Activated T-cell treated with anti-CD3 and anti-CD28 coated beads, Interleukin-2, amount 50 U/mL, for 24 hours (primary cell): ENCODE data around the gene INPP4A.
"Not testable (repeated sequence)": the region's sequence is repeated elsewhere in the genome, so short reads cannot be mapped to it uniquely, and the experiment has no call there.

Experiments used
- DNase-seq: peaks from one replicate; pipeline ENCODE4 v3.0.0-alpha.2; 2020
- H3K27ac Mint-ChIP-seq: 2 replicates; pipeline ENCODE4 v1.8.0; 2020; ENCODE audit warnings: mild to moderate bottlenecking, mixed read lengths
- H3K27me3 Mint-ChIP-seq: 2 replicates; pipeline ENCODE4 v1.8.0; 2020; ENCODE audit warnings: mixed read lengths
- H3K36me3 Mint-ChIP-seq: 2 replicates; pipeline ENCODE4 v1.8.0; 2020; ENCODE audit warnings: low read depth, mixed read lengths
- H3K4me1 Mint-ChIP-seq: 2 replicates; pipeline ENCODE4 v1.8.0; 2020; ENCODE audit warnings: low read depth, mixed read lengths
- H3K4me3 Mint-ChIP-seq: 2 replicates; pipeline ENCODE4 v1.8.0; 2020; ENCODE audit warnings: mild to moderate bottlenecking, moderate library complexity, mixed read lengths
- H3K9me3 Mint-ChIP-seq: 2 replicates; pipeline ENCODE4 v1.8.0; 2020; ENCODE audit warnings: mixed read lengths

INPP4A gene

GRCh38 chr2:98444436-98445176 is at the start of gene INPP4A:
TSS of gene INPP4A (plus strand) at chr2:98444858. CDS start at chr2:98520049, 75,191 bp downstream.
- DNase-seq = peak; percentile 89

GRCh38 chr2:98395977-98396376 is 48.7 kb upstream of the INPP4A start:
- no peaks in the 10 kb centered on the region for H3K4me1 Mint-ChIP-seq
- DNase-seq = no peak
- no peaks in the 10 kb centered on the region for H3K36me3 Mint-ChIP-seq
- no peak overlapping the region for H3K4me3 Mint-ChIP-seq
- no peak overlapping the region for H3K27ac Mint-ChIP-seq
- H3K27me3 Mint-ChIP-seq = peaks cover 18% of the 10 kb centered on the region
- H3K9me3 Mint-ChIP-seq = no peaks in the 10 kb centered on the region

More at GRCh38 chr2:98444436-98445176, at the start of gene INPP4A:
- peaks cover 3% of the 10 kb centered on the region for H3K9me3 Mint-ChIP-seq
- H3K36me3 Mint-ChIP-seq = peaks cover 10% of the 10 kb centered on the region
- peaks cover 50% of the 10 kb centered on the region for H3K4me1 Mint-ChIP-seq
- H3K27me3 Mint-ChIP-seq = no peaks in the 10 kb centered on the region
- H3K27ac Mint-ChIP-seq = peak within 1 kb of the TSS; percentile 91
- peak within 1 kb of the TSS; percentile 90 for H3K4me3 Mint-ChIP-seq

- no peaks in the 10 kb centered on the region for H3K9me3 Mint-ChIP-seq
- peaks cover 21% of the 10 kb centered on the region for H3K27me3 Mint-ChIP-seq
- no peaks in the 10 kb centered on the region for H3K4me1 Mint-ChIP-seq
- H3K4me3 Mint-ChIP-seq = no peak overlapping the region
- DNase-seq = no peak
- H3K27ac Mint-ChIP-seq = no peak overlapping the region
- no peaks in the 10 kb centered on the region for H3K36me3 Mint-ChIP-seq
These were observed 47.8 kb upstream of the INPP4A start for GRCh38 chr2:98396745-98397355.

GRCh38 chr2:98399140-98399539 is 45.5 kb upstream of the INPP4A start:
- peaks cover 24% of the 10 kb centered on the region for H3K27me3 Mint-ChIP-seq
- no peak overlapping the region for H3K4me3 Mint-ChIP-seq
- no peaks in the 10 kb centered on the region for H3K36me3 Mint-ChIP-seq
- no peak for DNase-seq
- no peaks in the 10 kb centered on the region for H3K4me1 Mint-ChIP-seq
- no peaks in the 10 kb centered on the region for H3K9me3 Mint-ChIP-seq
- H3K27ac Mint-ChIP-seq = no peak overlapping the region

GRCh38 chr2:98403878-98404277 is 40.8 kb upstream of the INPP4A start:
- no peak overlapping the region for H3K4me3 Mint-ChIP-seq
- H3K9me3 Mint-ChIP-seq = no peaks in the 10 kb centered on the region
- no peak overlapping the region for H3K27ac Mint-ChIP-seq
- peaks cover 12% of the 10 kb centered on the region for H3K27me3 Mint-ChIP-seq
- no peaks in the 10 kb centered on the region for H3K36me3 Mint-ChIP-seq
- no peaks in the 10 kb centered on the region for H3K4me1 Mint-ChIP-seq
- no peak for DNase-seq

- no peaks in the 10 kb centered on the region for H3K36me3 Mint-ChIP-seq
- H3K27me3 Mint-ChIP-seq = peaks cover 7% of the 10 kb centered on the region
- no peak overlapping the region for H3K27ac Mint-ChIP-seq
- H3K4me1 Mint-ChIP-seq = no peaks in the 10 kb centered on the region
- no peak for DNase-seq
- H3K9me3 Mint-ChIP-seq = no peaks in the 10 kb centered on the region
- H3K4me3 Mint-ChIP-seq = no peak overlapping the region
These were observed 40.0 kb upstream of the INPP4A start for GRCh38 chr2:98404556-98405250.

GRCh38 chr2:98405301-98405700 is 39.4 kb upstream of the INPP4A start:
- no peaks in the 10 kb centered on the region for H3K9me3 Mint-ChIP-seq

GRCh38 chr2:98408155-98408554 is 36.5 kb upstream of the INPP4A start:
- Mint-ChIP-seq H3K27ac (no peak overlapping the region), H3K4me1 (peaks cover 6% of the 10 kb centered on the region), H3K27me3 (peaks cover 3% of the 10 kb centered on the region), H3K36me3 (no peaks in the 10 kb centered on the region), H3K4me3 (no peak overlapping the region), H3K9me3 (no peaks in the 10 kb centered on the region)
- DNase-seq = no peak

More at GRCh38 chr2:98405301-98405700, 39.4 kb upstream of the INPP4A start:
- Mint-ChIP-seq H3K4me1 (no peaks in the 10 kb centered on the region), H3K36me3 (no peaks in the 10 kb centered on the region), H3K27ac (no peak overlapping the region), H3K4me3 (no peak overlapping the region), H3K27me3 (peaks cover 7% of the 10 kb centered on the region)
- DNase-seq = no peak

- Mint-ChIP-seq H3K36me3 (no peaks in the 10 kb centered on the region), H3K27ac (no peak overlapping the region), H3K4me3 (no peak overlapping the region), H3K9me3 (no peaks in the 10 kb centered on the region), H3K27me3 (no peaks in the 10 kb centered on the region), H3K4me1 (peaks cover 19% of the 10 kb centered on the region)
- peak; percentile 54 for DNase-seq
These were observed 31.8 kb upstream of the INPP4A start for GRCh38 chr2:98412751-98413458.

- H3K4me1 Mint-ChIP-seq = peaks cover 19% of the 10 kb centered on the region
- not testable (repeated sequence) for H3K27ac Mint-ChIP-seq, H3K9me3 Mint-ChIP-seq
These were observed 30.4 kb upstream of the INPP4A start for GRCh38 chr2:98414246-98414645.

GRCh38 chr2:98415719-98416248 is 28.9 kb upstream of the INPP4A start:
- not testable (repeated sequence) for H3K9me3 Mint-ChIP-seq

More at GRCh38 chr2:98414246-98414645, 30.4 kb upstream of the INPP4A start:
- H3K36me3 Mint-ChIP-seq, DNase-seq, H3K27me3 Mint-ChIP-seq, H3K4me3 Mint-ChIP-seq: not testable (repeated sequence)

GRCh38 chr2:98416383-98417159 is 28.1 kb upstream of the INPP4A start:
- H3K4me3 Mint-ChIP-seq = no peak overlapping the region
- H3K27ac Mint-ChIP-seq = no peak overlapping the region
- no peak for DNase-seq
- peaks cover 19% of the 10 kb centered on the region for H3K4me1 Mint-ChIP-seq
- no peaks in the 10 kb centered on the region for H3K27me3 Mint-ChIP-seq
- peaks cover 3% of the 10 kb centered on the region for H3K9me3 Mint-ChIP-seq
- H3K36me3 Mint-ChIP-seq = no peaks in the 10 kb centered on the region

More at GRCh38 chr2:98415719-98416248, 28.9 kb upstream of the INPP4A start:
- DNase-seq, H3K27me3 Mint-ChIP-seq, H3K4me3 Mint-ChIP-seq, H3K27ac Mint-ChIP-seq, H3K36me3 Mint-ChIP-seq: not testable (repeated sequence)
- H3K4me1 Mint-ChIP-seq = peaks cover 19% of the 10 kb centered on the region

GRCh38 chr2:98419544-98419943 is 25.1 kb upstream of the INPP4A start:
- Mint-ChIP-seq H3K4me3 (no peak overlapping the region), H3K27ac (no peak overlapping the region), H3K4me1 (peaks cover 13% of the 10 kb centered on the region), H3K27me3 (no peaks in the 10 kb centered on the region), H3K9me3 (peaks cover 13% of the 10 kb centered on the region), H3K36me3 (no peaks in the 10 kb centered on the region)
- DNase-seq = no peak
